Kasumi-1 (cell line): ENCODE measurements around the gene REEP6.
"Not testable (repeated sequence)": the region's sequence is repeated elsewhere in the genome, so short reads cannot be mapped to it uniquely, and the experiment has no call there.

Experiments
- DNase-seq, 2 experiments: peaks; one replicate each; lab custom pipeline; 2025; lab: John Stamatoyannopoulos, UW

The REEP6 gene

GRCh38 chr19:1524287-1524971 lies 33.4 kb downstream of the REEP6 start:
- no peak for DNase-seq

GRCh38 chr19:1524972-1525325 lies 34.0 kb downstream of the REEP6 start:
- DNase-seq, result no peak

GRCh38 chr19:1525343-1525742 lies 34.4 kb downstream of the REEP6 start:
- DNase-seq, result no peak

- no peak for DNase-seq
Measured at GRCh38 chr19:1526066-1526778, 35.2 kb downstream of the REEP6 start.

- DNase-seq, result no peak
Measured at GRCh38 chr19:1526979-1527649, 36.1 kb downstream of the REEP6 start.

GRCh38 chr19:1527650-1528309 lies 36.8 kb downstream of the REEP6 start:
- no peak for DNase-seq

GRCh38 chr19:1528596-1529429 lies 37.8 kb downstream of the REEP6 start:
- DNase-seq, result no peak

GRCh38 chr19:1529430-1529816 lies 38.4 kb downstream of the REEP6 start:
- no peak for DNase-seq

- DNase-seq, result not testable (repeated sequence)
Measured at GRCh38 chr19:1530856-1531255, 39.9 kb downstream of the REEP6 start.

GRCh38 chr19:1531587-1531986 lies 40.6 kb downstream of the REEP6 start:
- no peak for DNase-seq

- DNase-seq, result no peak
Measured at GRCh38 chr19:1532003-1532402, 41.0 kb downstream of the REEP6 start.

GRCh38 chr19:1533510-1534150 lies 42.6 kb downstream of the REEP6 start:
- no peak for DNase-seq

- no peak for DNase-seq
Measured at GRCh38 chr19:1534972-1535371, 44.0 kb downstream of the REEP6 start.

GRCh38 chr19:1535699-1536098 lies 44.7 kb downstream of the REEP6 start:
- DNase-seq, result not testable (repeated sequence)

GRCh38 chr19:1538978-1539377 lies 48.0 kb downstream of the REEP6 start:
- no peak for DNase-seq

GRCh38 chr19:1539749-1540148 lies 48.8 kb downstream of the REEP6 start:
- DNase-seq, result not testable (repeated sequence)

- no peak for DNase-seq
Measured at GRCh38 chr19:1540365-1540925, 49.5 kb downstream of the REEP6 start.
